HG03439 (cell line): ENCODE results near the gene LRRK1.

ENCODE experiments used
- ATAC-seq: cut with Tn5 transposase; IDR thresholded peaks from one replicate; pipeline ENCODE4 v1.9.1; 2021; ENCODE audit warnings: mild to moderate bottlenecking, moderate library complexity; ENCODE audit not compliant: unreplicated experiment

The LRRK1 gene

DNA sequence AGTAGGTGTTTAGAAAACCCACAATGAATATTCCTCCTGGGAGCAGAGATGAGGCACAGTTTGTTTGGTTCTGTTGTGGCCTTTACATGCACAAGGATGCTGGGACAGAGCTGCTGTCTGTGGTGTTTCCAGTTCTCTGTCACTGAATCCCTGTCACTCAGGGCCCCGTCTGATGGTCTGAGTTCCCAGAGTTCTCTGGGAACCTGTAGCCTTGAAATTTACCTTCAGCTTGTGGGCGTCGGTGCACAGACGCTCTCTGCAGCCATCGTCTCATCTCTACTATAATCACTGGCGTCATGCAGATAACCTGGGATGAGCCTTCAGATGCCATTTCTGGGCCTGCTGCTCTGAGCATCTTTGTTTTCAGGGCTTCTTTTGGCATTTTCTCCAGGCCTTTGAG lies 81.9 kb downstream of the LRRK1 start:
- ATAC-seq: no peak

DNA sequence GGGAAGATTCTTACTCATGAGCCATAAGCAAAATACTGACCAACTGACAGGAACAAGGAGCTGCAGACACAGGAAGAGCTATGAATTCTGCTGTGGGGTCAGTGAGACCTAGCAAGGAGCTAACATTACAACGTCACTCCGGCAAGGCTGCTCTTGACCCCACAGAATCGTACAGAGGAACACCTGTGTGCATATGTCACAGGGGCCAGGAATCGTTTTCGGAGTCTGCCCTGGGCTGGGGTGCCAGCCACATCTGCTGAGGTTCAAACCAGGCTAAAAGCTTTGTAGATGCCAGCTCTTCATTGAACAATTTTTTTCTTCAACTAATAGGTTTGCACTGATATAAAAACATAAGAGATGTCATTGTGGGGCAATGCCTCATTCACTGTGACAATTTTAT lies 82.6 kb downstream of the LRRK1 start:
- no peak for ATAC-seq

DNA sequence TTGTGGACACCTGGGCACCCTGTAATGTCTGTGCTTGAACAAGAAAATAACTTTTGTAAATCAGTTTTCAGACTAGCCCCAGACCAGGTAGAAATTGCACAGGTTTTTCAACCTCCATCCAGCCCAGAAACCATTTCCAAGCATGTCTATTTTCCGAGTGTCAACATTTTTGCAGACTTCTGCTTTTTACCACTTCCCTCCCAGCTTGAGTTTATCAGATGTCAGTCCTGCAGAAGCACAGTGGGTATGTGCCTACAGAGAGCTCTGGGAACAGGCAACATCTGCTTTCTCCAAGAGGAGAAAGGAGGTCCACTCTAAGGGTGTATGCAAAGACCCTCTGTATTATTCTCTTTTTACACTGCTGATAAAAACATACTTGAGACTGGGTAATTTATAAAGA lies 83.9 kb downstream of the LRRK1 start:
- no peak for ATAC-seq

DNA sequence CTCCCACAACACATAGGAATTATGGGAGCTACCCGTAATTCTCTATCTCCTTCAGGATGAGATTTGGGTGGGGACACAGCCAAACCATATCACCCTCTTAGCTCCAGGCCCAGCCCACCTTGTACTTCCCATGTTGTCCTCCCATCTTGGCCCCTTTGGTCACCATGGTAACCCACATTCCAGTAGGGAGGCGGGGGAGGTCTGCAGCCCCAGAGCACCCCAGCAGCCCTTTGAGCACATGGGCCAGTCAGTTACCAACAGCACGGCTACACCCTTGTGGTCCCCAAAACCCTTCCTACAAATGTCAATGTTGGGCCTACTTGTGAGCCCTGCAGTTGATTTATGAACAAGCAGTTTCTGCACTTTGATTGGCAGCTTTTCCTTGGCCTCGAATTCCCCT lies 84.5 kb downstream of the LRRK1 start:
- ATAC-seq: no peak

DNA sequence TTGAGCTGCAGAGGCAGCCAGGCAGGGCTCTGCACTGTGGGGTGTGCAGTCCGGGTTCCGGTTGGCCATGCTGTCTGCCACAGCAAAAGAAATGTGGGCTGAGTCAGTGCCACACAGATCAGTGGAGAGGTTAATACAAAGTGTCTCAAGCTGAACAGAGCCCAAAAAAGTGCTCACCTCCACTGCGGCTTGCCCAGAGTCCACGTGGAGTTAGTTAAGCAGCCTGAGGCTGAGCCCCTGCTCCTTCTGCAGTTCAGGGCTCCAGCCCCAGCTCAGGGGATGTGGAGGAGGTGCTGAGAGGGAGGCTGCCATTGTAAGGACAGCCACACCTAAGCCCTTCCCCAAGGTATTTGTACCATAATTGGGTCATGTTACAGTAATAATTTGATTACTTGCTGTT lies 85.3 kb downstream of the LRRK1 start:
- ATAC-seq: no peak

DNA sequence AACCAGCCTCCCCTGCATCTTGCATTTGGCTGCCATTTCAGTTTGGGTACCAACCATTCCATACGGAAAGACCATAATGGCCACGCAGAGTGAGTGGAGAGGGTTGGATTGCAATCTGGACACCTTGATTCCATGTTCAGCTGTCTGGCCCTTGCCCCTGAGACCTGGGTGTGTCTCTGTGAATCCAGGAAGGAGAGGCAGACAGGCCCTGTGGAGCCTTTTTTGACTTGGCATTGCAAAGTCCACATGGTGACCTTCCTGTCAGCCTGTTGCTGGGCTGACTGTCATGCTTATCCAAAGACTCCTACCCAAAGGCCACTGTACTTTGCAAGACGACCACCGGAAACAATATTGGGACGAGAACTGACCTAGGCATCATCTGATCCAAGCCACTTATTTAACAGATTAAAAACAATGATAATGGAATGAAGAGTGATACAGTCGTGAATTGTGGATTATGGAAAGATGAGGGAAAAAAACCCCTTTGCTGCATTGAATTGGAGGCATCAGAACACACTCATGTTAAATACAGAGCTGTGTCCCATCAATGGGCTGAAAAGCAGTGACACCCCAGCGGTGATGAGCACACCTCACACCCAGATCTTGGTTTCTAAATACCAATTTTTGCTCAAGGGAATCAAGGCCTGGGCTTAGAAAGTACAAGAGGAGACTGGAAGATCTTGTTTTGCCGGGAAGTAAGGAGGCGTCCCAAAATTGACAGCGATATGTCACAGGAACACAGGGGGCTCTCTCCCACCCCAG lies 86.0 kb downstream of the LRRK1 start:
- no peak for ATAC-seq

DNA sequence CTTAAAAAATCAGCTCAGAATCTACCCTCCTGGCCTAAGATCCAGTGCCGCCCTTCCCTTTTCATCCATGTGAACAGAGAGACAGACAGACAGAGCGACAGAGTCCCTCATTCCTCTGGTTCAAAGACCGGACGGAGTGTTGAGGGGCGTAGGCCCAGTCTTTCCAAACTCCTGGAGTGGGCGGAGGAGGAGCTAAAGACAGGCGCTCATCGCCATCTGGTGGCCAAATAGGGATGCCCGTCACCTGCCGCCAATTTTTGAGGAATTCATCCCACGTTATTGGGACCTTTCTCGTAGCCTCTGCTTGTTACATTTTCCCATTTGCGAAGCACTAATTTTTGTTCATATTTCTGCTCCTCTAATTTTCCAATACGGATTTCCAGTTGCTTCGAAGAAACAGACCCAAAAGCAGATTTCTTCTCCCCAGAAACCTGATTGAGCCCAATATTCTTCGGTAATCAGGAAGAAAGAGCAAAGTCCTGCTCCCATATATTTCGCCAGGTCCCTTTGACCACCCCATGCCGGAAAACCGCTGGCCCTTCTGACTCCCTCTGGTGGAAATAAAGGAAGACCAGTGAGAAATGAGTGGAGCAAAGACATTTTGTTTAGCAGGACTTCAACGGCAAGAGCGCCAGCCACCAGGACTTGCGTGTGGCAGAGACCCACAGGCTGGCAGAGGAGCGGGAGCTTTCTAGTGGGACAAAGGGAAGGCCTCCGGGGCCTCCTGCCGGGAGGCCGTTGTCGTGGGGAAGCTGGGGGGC lies 88.0 kb downstream of the LRRK1 start:
- peak; percentile 55 for ATAC-seq

DNA sequence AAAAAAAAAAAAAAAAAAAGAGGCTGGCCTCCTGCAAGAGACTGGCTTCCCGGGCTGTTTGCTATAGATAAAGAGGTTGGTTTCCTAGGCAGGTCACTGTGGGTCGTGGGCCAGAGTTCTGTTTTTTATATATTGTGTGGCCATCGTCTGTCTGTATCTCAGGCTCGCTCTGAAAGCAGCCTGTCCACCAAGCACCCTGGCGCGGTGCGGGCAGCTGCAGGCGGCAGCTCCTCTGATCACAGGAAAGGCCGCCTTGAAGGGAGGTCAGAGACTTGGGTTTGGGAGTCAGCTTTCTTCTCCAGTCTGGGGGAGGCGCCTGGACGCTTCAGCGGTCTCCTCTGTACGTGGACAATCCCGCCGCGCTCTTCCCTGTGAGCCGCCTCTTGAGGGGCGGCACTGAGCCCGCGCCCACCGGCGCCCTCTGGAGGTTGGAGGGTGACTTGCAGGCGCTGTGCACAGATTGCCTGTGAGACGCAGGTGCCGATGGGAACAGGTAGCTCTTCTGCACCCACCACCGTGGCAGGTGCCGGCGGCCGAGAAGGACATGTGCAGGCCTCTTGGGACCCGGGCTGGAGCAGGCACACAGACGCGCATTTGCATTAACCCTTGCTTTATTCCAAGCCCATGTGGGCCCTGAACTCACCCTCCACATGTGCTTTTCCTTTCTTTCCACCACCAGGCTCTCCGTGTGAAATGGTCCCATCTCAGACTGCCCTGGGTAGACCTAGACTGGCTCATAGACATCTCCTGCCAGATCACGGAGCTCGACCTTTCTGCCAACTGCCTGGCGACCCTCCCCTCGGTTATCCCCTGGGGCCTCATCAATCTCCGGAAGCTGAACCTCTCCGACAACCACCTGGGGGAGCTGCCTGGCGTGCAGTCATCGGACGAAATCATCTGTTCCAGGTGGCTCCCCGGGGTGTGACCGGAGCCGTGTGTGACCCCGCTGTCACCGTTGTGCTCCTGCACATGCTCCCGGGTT lies 89.3 kb downstream of the LRRK1 start:
- peak; percentile 73 for ATAC-seq

DNA sequence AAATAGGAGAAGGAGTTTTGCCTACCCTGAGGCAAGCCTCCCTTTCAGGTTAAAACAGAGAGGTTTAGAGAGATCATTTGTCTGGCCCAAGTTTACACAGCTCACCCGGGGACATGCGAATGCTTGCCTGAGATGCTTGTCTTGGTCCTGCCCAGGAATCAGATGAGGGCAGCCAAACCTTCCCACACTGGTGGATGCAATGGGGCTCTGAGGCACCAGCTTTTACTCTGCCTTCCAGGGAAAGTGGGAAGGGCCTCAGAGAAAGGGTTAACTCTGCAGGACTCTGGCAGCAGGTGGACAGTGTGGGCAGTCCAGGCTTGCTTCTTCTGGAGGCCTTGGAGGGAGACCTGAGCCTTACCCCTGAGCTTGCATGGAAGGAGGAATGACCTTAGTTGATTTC lies 90.0 kb downstream of the LRRK1 start:
- ATAC-seq: no peak

DNA sequence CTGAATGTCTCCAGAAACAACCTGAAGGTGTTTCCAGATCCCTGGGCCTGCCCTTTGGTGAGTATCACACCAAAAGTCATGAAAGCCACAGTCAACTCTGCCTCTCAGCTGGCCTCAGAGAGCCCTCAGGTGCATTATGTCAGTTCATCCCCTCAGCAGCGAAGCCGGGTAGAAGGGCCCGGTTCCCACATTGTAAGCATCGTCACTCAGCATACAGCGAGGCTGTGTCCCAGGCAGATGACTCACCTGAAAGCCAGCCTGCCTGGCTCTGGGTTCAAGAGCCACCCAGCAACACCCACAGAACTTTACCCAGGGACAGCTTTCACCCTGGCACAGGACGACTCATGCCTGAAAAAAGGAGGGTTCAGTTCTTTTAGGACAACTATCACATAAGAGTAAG lies 91.6 kb downstream of the LRRK1 start:
- no peak for ATAC-seq

DNA sequence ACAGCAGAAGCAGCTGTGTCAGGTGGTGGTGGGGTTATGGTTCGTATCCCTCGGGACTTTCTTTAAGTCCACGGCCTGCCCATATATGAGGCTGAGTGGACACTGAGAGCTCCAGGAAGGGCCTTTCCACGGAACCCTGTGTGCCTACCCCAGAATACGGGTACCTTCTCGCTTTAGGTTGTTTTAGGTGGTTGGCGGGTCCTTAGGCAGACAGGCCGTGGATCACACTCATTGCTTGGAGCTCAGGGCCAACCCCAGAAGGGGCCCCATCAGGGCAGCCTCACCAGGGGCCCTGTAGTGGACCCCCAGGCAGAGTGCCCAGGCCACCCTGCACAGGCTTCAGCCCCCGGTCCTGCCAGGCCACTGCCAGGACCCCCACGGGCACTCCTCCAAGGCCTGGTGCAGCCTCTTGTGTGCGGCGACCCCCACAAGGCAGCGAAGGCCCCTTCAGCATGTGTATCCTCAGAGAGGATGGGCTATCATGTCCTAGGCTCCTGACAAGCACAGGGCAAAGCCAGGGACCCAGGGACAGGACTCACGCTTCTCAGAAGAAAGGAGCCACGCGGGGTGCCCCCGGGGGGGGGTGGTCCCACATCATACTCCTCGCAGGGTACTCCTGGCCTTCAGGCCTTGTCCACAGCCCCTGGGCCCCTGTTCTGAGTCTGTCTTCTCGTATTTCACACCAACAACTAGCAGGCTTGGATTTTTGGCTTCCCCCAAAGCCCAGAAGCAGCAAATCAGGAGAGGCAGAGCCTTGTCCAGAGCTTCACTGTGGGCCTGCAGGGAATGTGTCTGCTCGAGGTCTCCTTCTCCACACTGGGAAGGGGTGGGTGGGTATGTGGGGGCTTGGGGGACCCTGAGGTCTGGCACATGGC lies 93.4 kb downstream of the LRRK1 start:
- no peak for ATAC-seq

DNA sequence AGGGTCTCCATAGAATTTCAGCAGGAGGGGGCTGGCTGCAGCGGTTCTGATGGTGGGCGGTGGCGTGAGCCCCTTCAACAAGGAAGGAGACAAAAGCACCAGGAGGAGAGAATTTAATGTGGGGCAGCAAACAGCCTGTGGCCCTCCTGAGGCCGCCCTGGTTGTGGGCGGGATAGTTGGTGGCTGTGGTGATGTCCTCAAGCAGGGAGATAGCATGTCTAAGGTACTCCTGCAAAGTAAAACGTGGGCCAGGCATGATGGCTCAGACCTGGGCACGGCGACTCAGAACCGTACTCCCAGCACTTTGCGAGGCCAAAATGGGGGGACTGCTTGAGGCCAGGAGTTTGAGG lies 94.0 kb downstream of the LRRK1 start:
- ATAC-seq: no peak

DNA sequence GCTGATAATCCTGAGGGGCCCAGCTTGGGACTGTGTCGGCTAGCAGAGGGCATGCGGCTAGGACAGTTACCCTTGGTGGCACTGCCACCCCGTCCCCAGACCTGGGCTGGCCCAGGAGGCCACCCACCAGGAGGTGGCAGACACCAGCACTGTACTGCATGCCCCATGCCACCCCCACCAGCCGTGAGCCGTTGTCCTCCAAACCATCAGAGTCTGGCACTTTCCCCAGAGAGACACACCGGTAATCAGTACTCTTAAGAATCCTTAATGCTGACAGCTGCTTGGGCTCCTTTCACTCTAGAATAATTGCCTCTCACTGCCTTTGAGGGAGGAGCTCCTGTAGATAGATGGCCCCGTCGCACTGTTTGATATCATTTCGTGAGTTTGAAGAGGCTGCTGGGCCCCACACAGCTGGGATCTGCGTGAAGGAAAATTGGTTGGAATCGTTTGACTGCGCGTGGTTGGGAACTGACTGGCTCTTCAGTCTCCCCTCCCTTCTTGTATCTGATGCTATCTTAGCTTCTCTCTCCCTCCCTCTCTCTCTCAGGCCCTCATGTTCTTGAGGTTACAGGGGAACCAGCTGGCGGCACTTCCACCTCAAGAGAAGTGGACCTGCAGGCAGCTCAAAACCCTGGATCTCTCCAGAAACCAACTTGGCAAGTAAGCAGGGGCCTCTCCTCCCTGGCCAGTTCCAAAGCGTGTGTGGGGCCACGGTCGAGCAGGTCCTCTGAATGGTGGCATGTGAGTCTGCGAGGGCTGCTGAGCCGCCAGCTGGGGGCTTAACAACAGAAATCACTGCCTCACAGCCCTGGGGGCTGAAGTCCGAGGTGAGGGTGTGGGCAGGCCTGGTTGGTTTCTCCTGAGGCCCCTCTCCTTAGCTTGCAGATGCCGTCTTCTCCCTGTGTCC lies 94.9 kb downstream of the LRRK1 start:
- no peak for ATAC-seq

DNA sequence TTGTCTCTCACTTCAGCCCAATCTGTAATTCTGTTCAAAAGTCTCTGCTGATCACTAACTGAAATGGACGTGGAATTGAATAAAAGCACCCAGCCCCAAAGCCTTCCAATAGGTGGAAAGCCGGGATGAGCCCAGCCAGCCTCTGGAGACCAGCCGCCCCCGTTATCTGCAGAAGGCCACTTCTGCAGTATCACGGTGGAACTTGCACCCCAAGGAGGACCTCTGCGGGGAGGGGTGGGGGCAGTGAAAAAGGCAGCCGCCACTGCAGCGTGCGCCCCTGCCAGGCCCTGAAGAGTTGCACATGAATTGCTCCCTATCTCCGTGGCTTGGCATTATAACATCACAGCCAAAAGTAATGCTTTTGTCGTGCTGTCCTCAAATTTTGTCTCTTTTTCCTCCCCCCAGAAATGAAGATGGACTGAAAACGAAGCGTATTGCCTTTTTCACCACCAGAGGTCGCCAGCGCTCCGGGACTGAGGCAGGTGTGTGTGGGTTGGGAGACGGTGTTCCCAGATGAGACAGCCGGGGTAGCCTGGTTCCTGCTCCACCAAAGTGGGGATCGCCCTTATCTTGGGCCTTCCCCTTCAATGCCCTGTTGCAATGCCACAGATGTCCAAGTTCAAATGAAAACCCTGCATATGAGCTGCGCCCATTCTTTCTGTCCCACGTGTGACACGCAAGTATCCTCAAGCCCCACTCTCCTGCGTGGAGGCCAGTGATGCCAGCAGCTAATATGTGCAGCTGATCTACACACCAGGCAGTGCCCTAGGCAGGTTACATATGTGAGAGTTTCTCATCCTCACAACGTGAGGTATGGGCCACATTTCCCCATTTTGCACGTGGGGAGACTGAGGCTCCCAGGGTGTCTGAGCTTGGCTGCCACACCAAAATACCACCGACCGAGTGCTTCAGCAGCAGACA lies 96.0 kb downstream of the LRRK1 start:
- no peak for ATAC-seq

DNA sequence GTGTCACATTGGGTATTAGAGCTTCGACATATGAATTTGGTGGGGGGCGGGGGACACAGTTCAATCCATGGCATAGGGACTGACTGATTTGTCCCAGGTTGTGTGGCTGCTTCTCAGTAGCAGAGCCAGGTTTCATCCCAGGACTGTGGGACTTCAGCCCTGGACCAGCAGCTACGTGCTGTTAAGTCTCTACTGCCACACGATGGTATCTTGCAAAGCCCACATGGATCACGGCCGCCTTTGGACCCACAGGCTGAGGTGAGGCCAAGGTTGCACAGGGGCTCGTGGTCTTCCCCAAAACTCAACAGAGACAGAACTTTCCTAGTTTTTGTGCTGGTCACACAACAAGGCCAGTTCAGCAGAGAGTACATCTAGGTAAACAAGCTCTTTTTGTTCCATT lies 97.4 kb downstream of the LRRK1 start:
- ATAC-seq: no peak

DNA sequence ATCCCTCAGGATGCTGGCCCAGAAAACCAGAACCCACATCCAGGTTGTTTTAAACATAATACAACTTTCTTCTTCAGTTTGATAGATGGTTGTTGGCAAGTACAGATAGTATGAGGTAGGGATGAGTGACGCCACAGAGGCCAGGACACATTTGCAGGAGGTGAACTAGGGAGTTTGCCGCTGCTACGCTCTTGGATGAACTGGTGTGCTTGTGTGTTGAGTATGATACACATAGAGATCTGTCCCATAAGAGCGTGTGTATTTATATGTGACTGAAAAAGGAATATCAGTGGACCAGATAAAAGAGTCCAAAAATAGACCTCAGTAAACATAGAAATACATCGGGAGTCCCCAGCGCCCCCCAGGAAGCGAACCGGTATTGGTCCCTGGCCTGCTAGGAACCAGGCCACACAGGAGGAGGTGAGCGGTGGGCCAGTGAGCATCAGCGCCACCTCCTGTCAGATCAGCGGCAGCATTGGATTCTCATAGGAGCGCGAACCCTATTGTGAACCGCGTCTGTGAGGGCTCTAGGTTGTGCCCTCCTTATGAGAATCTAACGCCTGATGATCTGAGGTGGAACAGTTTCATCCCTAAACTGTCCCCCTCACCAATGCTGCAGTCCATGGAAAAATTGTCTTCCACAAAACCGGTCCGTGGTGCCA lies 98.1 kb downstream of the LRRK1 start:
- no peak for ATAC-seq

DNA sequence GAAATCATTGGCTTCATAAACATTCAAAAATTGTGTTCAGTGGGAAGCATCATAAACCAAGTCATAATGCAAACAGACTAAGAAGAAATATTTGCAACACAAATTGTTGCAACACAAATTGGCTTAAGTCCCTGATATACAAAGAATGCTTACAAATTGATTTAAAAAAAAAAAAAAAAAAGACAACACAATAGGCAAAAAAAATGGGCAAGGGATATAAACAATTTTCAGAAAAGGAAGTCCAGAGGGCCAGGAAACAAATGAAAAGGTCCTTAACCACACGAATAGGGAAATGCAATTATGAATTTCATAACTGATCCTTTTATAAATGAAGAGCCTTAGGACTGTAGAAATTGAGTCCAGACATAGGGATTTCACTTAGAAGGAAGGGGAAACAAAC lies 98.9 kb downstream of the LRRK1 start:
- no peak for ATAC-seq

DNA sequence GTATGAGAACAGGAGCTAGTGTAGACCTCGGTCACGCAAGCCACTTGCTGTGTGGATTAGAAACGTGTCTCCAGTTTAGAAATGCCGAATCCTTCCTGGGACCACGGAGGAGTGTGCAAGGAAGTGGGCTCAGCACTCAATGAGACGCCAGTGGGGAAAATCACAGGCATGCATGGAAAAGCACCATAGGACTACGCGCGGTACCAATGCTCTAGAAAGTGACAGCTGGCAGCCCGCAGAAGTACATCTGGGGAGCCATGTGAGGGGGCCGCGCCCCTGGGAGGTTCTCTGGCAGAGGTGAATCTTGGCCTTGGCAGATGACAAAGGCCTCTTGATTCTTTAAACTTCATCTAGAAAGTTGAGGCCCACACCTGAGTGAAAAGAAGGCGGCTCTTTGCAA lies 99.3 kb downstream of the LRRK1 start:
- no peak for ATAC-seq
